Colon (tissue), 2 donors: ENCODE data around the gene COG7.

ENCODE experiments used
- FAIRE-seq: peaks from 2 replicates; lab custom pipeline; 2012; peaks lifted over from hg19 to GRCh38; lab: Jason Lieb, UNC
- donor health status: control.
- donor health status: control.

Gene COG7

GRCh38 chr16:23357761-23358290 is 95.2 kb downstream of the COG7 start:
- no peak for FAIRE-seq

GRCh38 chr16:23356941-23357340 is 96.0 kb downstream of the COG7 start:
- FAIRE-seq: no peak

DNA sequence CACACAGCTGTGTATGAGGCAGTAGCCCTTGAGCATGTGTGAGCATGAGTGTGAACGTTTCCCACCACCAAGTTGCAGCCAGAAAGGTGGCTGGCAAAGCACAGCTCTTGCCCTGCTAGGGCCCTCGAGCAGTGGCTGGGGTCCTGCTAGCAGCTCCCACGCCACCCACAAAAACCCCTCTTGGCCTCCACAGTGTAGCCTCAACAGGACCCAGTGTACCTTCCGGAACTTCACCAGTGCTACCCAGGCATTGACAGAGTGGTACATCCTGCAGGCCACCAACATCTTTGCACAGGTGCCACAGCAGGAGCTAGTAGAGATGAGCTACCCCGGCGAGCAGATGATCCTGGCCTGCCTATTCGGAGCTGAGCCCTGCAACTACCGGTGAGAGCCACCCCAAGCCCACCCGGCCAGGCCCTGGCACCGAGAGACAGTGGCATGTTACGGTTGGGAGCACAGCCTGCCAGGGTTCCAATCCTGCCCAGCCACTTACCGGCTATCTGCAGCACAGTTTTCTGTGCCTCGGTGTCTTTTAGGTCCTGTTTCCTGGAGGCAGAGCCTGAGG is 97.8 kb downstream of the COG7 start:
- no peak for FAIRE-seq

DNA sequence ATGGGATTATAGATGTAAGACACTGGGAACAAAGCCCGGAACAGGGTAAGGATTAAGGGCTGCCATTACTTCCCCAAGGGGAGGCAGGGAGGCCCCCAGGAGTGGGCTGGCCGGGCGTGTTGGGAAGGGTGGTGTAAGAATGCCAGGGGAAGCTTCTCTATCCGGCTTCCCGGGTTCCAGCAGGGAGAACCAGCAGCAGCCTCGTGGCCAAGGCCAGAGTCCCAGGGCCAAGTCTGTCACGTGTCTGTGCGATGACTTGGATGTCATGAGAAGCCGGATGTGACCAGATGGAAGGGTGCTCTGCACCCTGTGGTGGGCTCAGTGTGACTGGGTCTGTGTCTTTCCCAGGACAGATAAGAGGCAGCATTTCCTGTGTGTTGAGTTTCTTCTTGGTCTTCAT is 98.7 kb downstream of the COG7 start:
- FAIRE-seq: no peak

- FAIRE-seq: no peak
These were observed 99.5 kb downstream of the COG7 start for GRCh38 chr16:23353440-23353839.

- FAIRE-seq: no peak
These were observed 101.6 kb downstream of the COG7 start for GRCh38 chr16:23351360-23351759.

DNA sequence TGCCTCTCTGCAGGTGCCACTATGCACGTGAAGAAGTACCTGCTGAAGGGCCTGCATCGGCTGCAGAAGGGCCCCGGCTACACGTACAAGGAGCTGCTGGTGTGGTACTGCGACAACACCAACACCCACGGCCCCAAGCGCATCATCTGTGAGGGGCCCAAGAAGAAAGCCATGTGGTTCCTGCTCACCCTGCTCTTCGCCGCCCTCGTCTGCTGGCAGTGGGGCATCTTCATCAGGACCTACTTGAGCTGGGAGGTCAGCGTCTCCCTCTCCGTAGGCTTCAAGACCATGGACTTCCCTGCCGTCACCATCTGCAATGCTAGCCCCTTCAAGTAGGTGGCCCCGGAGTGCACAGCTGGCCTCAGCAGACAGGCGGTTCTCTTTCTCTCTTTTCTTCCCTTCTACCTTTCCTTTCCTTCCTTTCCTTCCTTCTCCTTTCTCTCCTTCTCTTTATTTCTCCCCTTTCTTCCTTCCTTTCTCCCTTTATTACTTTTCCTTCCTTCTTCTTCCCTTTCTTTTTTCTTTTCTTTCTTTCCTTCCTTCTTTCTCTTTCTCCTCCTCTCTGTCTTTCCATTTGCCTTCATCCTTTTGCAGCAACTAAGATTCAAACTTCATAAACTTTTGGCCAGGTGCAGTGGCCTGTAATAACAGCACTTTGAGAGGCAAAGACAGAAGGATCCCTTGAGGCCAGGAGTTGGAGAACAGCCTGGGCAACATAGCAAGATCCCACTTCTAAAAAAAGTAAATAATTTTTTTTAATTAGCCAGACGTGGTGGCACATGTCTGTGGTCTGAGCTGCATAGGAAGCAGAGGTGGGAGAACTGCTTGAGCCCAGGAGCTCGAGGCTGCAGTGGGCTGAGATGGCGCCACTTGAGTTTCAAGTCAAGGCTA is 104.2 kb downstream of the COG7 start:
- no peak for FAIRE-seq

- FAIRE-seq: no peak
These were observed 107.8 kb downstream of the COG7 start for GRCh38 chr16:23345237-23345636.

DNA sequence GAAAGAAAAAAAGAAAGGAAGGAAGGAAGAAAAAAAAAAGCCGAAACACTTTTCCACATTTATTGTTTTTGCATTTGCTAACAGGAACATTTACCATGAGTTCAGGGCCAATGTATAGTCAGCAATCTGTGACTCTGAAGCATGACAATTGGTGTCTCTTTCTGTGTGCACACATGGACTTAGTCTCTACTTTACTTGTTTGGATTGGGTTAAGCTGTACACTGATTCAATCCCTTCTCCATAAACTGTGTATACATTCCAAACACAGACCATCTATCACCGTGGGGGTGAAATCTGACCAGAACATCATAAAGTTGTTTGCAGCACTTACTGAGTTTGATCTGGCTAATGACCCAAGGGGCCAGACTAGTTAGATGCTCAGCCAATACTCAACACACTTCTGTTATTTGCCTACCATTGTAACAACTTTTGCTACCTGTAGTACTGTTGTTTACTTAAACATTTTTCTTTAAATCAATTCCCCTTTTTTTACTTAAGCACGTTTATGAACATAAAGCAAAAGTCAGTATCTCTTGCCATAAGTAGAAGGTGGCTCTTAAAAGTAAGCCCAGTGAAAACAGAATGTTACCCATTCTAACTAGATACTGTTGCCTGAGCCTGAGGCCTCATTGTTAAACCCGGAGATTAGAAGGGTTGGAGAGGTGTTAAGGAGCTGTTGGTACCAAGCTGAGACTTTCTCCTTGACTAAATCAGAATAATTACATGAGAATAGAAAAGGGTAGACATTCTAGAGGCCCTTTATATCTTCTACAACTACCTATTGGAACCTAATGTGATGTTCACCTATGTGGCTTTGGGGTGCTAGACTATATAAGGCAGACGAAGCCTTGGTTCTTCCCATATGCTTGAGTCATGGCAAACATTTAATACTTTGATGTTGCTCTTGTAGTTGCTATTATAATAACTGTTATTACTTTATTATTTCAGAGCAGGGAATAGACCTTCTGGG is 109.1 kb downstream of the COG7 start:
- FAIRE-seq: no peak

- no peak for FAIRE-seq
These were observed 110.8 kb downstream of the COG7 start for GRCh38 chr16:23342083-23342640.

DNA sequence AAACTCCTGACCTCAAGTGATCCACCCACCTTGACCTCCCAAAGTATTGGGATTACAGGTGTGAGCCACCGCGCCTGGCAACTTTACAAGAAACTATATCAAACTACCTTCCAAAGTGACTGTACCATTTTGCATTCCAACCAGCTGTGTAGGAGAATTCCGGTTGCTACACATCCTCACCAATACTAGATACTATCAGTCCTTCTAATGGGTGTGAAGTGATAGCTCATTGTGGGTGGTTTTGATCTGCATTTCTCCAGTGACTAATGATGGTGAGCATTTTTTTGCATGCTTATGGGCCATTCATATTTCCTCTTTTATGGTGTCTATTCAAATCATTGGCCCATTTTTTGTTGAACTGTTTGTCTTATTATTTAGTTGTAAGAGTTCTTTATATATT is 113.2 kb downstream of the COG7 start:
- no peak for FAIRE-seq
